Fibroblast of lung (primary cell): ENCODE data around the gene MORF4L2. TPM values are rescaled to one million over a fixed set of nuclear protein-coding genes. Genes with fewer than 3 reads are reported as not detected.

Experiments
- DNase-seq, 2 donors: peaks; one replicate each; pipeline versions ENCODE4 v3.0.0 to v3.0.0-alpha.2; 2010; ENCODE audit warnings: low read depth in 2 of 2
- H2AFZ ChIP-seq: 2 replicates; pipeline ENCODE4 v1.5.1; 2012; ENCODE audit warnings: low read length, control low read depth, inconsistent platforms
- H3K27ac ChIP-seq: 2 replicates; pipeline ENCODE4 v1.5.1; 2011; ENCODE audit warnings: low read length, control low read depth; ENCODE audit not compliant: insufficient read depth
- H3K27me3 ChIP-seq: 2 replicates; pipeline ENCODE4 v1.5.1; 2011; ENCODE audit warnings: mild to moderate bottlenecking, low read length; ENCODE audit not compliant: control insufficient read depth, insufficient read depth
- H3K36me3 ChIP-seq: 2 replicates; pipeline ENCODE4 v1.5.1; 2011; ENCODE audit warnings: low read length; ENCODE audit not compliant: control insufficient read depth, insufficient read depth
- H3K4me1 ChIP-seq: 2 replicates; pipeline ENCODE4 v1.5.1; 2011; ENCODE audit warnings: low read length; ENCODE audit not compliant: control insufficient read depth, insufficient read depth; ENCODE audit errors: extremely low read depth
- H3K4me2 ChIP-seq: 2 replicates; pipeline ENCODE4 v1.5.1; 2011; ENCODE audit warnings: low read length, control low read depth; ENCODE audit not compliant: insufficient read depth; ENCODE audit errors: extremely low read depth
- H3K4me3 ChIP-seq, 4 experiments: fragments of 200-600 bp in 1 of 4; sonication (generic) in 1 of 4; replicated peaks in 1 of 4; 2 replicates each; pipeline ENCODE4 v1.5.1; 2011 to 2016; ENCODE audit warnings: low read length in 4 of 4, low read depth in 3 of 4, mild to moderate bottlenecking in 3 of 4, control low read depth in 2 of 4, inconsistent platforms in 1 of 4, mixed read lengths in 1 of 4; ENCODE audit not compliant: insufficient read depth in 1 of 4; ENCODE audit errors: control extremely low read depth in 1 of 4
- H3K79me2 ChIP-seq: 2 replicates; pipeline ENCODE4 v1.5.1; 2012; ENCODE audit warnings: mild to moderate bottlenecking, low read length, inconsistent platforms; ENCODE audit not compliant: control insufficient read depth, insufficient read depth
- H3K9ac ChIP-seq: 2 replicates; pipeline ENCODE4 v1.5.1; 2011; ENCODE audit warnings: mild to moderate bottlenecking, low read length, control low read depth; ENCODE audit not compliant: insufficient read depth
- H3K9me3 ChIP-seq: 2 replicates; pipeline ENCODE4 v1.5.1; 2012; ENCODE audit warnings: low read depth, low read length; ENCODE audit not compliant: control insufficient read depth, insufficient read depth
- H4K20me1 ChIP-seq: 2 replicates; pipeline ENCODE4 v1.5.1; 2011; ENCODE audit warnings: low read length; ENCODE audit not compliant: control insufficient read depth, insufficient read depth; ENCODE audit errors: extremely low read depth
- CTCF ChIP-seq, 2 donors: IDR thresholded peaks in 1 of 2; conservative IDR thresholded peaks in 1 of 2; 1 replicate in 1 of 2; 2 replicates in 1 of 2; pipeline ENCODE4 v1.5.1; 2011 to 2012; ENCODE audit warnings: low read length in 2 of 2, control low read depth in 1 of 2, inconsistent platforms in 1 of 2, low read depth in 1 of 2, mild to moderate bottlenecking in 1 of 2
- EZH2 ChIP-seq: IDR thresholded peaks from 2 replicates; pipeline ENCODE4 v1.5.1; 2012; ENCODE audit warnings: low read length, control low read depth, mild to moderate bottlenecking; ENCODE audit errors: missing control alignments
- polyA plus RNA-seq, 2 donors: library from polyadenylated mRNA; depleted of rRNA in 1 of 2; stranded (reverse) in 1 of 2; unstranded in 1 of 2; fragments of >200 nt; gene quantifications; 2 replicates each; pipeline ENCODE4 v1.2.1, GENCODE V29; 2011 to 2012; ENCODE audit warnings: missing spikeins in 1 of 2
- total RNA-seq: library from RNA; depleted of rRNA; stranded (reverse); fragments of >200 nt; gene quantifications from 2 replicates; pipeline ENCODE4 v1.2.1, GENCODE V29; 2014

MORF4L2 gene
- total and polyA plus RNA-seq, 2 donors (not counting 1 experiment from before 2014, with no cell fraction given): 353 to 948 TPM

GRCh38 chrX:103651151-103651773 is 35.2 kb downstream of the MORF4L2 start:
- DNase-seq: no peak
- H3K27me3 ChIP-seq: no peaks in the 10 kb centered on the region
- H3K4me1 ChIP-seq: no peaks in the 10 kb centered on the region
- no peak overlapping the region for H3K9ac ChIP-seq
- no peaks in the 10 kb centered on the region for H3K36me3 ChIP-seq
- H2AFZ ChIP-seq: no peak overlapping the region
- no peaks in the 10 kb centered on the region for H4K20me1 ChIP-seq
- no peak for TF ChIP-seq CTCF (conservative IDR thresholded peaks at IDR 0.05 in 1 of 2, IDR thresholded peaks at IDR 0.05 in 1 of 2; ENCODE audit: low read depth in 1 of 2, low read length in 2 of 2)
- TF ChIP-seq EZH2: no peak
- H3K79me2 ChIP-seq: no peaks in the 10 kb centered on the region
- no peak overlapping the region for H3K4me2 ChIP-seq
- H3K27ac ChIP-seq: no peak overlapping the region
- H3K4me3 ChIP-seq: no peak overlapping the region
- H3K9me3 ChIP-seq: no peaks in the 10 kb centered on the region

GRCh38 chrX:103647630-103648029 is 38.9 kb downstream of the MORF4L2 start:
- no peak for DNase-seq
- Histone ChIP-seq H3K9me3 (no peaks in the 10 kb centered on the region), H3K79me2 (no peaks in the 10 kb centered on the region), H3K4me2 (no peak overlapping the region), H2AFZ (no peak overlapping the region), H3K4me3 (no peak overlapping the region), H3K4me1 (no peaks in the 10 kb centered on the region), H3K27ac (no peak overlapping the region), H4K20me1 (no peaks in the 10 kb centered on the region), H3K27me3 (no peaks in the 10 kb centered on the region), H3K9ac (no peak overlapping the region), H3K36me3 (no peaks in the 10 kb centered on the region)
- TF ChIP-seq CTCF (conservative IDR thresholded peaks at IDR 0.05 in 1 of 2, IDR thresholded peaks at IDR 0.05 in 1 of 2; ENCODE audit: low read depth in 1 of 2, low read length in 2 of 2): no peak
- no peak for TF ChIP-seq EZH2

GRCh38 chrX:103644125-103644524 is 42.4 kb downstream of the MORF4L2 start:
- H3K27me3 ChIP-seq: no peaks in the 10 kb centered on the region
- DNase-seq: no peak
- no peak overlapping the region for H3K9ac ChIP-seq
- H3K79me2 ChIP-seq: no peaks in the 10 kb centered on the region
- no peak overlapping the region for H3K4me3 ChIP-seq
- no peak overlapping the region for H2AFZ ChIP-seq
- H3K4me1 ChIP-seq: peaks cover 1% of the 10 kb centered on the region
- no peak overlapping the region for H3K4me2 ChIP-seq
- no peaks in the 10 kb centered on the region for H4K20me1 ChIP-seq
- TF ChIP-seq EZH2: no peak
- no peak for TF ChIP-seq CTCF (conservative IDR thresholded peaks at IDR 0.05 in 1 of 2, IDR thresholded peaks at IDR 0.05 in 1 of 2; ENCODE audit: low read depth in 1 of 2, low read length in 2 of 2)
- no peaks in the 10 kb centered on the region for H3K36me3 ChIP-seq
- H3K9me3 ChIP-seq: no peaks in the 10 kb centered on the region
- H3K27ac ChIP-seq: no peak overlapping the region
